Measurements from ENCODE around the gene ACP6.
"Not testable (repeated sequence)": the region's sequence is repeated elsewhere in the genome, so short reads cannot be mapped to it uniquely, and the experiment has no call there.

The ACP6 gene

DNA sequence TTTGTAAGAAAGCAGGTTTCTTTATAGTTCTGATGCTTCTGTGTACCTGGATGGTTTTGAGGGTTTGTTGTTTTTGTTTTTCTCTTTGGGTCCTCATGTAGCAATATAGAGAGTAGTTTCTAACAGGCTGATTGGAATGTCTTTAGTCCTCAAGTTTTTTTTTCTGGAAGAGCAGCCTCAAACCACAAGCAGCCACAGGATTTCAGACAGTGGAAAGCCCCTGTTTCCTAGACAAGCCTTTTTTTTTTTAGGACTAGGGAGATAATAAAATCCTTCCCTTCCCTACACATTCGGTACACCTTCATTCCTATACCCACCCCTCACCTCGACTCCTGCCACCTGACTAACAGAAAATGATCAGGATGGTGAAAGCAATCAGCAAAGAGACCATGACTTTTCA is 47.6 kb downstream of the ACP6 start:
- DNase-seq (ENCODE audit: low read depth in 2 of 2): no peak

DNA sequence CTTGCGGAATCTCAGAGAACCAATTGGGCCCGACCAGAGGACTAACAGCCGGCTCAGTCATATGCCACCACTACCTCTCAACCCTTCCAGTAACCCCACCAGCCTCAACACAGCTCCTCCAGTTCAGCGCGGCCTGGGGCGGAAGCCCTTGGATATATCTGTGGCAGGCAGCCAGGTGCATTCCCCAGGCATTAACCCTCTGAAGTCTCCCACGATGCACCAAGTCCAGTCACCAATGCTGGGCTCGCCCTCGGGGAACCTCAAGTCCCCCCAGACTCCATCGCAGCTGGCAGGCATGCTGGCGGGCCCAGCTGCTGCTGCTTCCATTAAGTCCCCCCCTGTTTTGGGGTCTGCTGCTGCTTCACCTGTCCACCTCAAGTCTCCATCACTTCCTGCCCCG is 49.8 kb downstream of the ACP6 start:
- no peak for DNase-seq (ENCODE audit: low read depth in 2 of 2)

DNA sequence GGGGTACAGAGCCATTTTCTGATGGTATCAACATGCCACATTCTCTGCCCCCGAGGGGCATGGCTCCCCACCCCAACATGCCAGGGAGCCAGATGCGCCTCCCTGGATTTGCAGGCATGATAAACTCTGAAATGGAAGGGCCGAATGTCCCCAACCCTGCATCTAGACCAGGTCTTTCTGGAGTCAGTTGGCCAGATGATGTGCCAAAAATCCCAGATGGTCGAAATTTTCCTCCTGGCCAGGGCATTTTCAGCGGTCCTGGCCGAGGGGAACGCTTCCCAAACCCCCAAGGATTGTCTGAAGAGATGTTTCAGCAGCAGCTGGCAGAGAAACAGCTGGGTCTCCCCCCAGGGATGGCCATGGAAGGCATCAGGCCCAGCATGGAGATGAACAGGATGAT is 50.6 kb downstream of the ACP6 start:
- no peak for DNase-seq (ENCODE audit: low read depth in 2 of 2)

DNA sequence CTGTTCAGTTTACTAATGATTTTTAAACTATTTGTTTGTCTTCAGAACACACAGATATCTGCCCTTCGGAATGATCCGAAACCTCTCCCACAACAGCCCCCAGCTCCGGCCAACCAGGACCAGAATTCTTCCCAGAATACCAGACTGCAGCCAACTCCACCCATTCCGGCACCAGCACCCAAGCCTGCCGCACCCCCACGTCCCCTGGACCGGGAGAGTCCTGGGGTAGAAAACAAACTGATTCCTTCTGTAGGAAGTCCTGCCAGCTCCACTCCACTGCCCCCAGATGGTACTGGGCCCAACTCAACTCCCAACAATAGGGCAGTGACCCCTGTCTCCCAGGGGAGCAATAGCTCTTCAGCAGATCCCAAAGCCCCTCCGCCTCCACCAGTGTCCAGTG is 51.6 kb downstream of the ACP6 start:
- DNase-seq (ENCODE audit: low read depth in 2 of 2): no peak

DNA sequence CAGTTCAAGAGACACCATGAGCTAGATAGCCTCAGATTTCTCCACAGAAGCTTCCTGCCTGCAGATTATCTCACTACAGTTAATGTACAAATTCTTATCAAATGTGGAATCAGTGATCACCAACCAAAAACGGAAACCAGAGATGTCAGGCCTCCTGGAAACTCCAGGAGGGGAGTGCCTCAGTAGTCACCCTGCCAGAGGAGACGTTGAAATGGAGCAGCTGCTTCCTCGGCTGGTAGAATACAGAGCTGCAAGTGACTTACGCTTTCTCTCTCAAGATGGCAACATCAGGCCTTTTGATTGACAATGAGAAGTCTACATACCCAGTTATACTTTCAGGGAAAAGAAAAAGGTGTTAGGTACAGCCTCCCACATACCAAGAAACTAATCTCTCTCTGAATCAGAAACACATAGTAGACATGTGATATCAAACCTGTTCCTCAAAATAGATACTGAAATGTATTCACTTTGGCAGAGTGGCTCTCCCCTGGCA is 52.2 kb downstream of the ACP6 start:
- DNase-seq (ENCODE audit: low read depth in 2 of 2): no peak

DNA sequence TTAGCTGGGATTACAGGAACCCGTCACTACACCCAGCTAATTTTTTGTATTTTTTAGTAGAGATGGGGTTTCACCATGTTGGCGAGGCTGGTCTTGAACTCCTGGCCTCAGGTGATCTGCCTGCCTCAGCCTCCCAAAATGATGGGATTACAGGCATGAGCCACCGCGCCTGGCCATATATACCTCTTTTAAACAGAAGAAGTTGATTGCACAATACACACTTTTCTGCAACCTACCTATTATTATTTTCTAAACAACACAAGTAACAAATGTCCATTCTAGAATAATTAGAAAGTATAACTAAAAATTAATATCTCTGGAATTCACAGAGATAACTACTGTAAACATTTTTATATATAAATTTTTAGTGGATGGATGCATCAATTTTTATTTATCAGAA is 55.4 kb downstream of the ACP6 start:
- DNase-seq (ENCODE audit: low read depth in 2 of 2): not testable (repeated sequence)

DNA sequence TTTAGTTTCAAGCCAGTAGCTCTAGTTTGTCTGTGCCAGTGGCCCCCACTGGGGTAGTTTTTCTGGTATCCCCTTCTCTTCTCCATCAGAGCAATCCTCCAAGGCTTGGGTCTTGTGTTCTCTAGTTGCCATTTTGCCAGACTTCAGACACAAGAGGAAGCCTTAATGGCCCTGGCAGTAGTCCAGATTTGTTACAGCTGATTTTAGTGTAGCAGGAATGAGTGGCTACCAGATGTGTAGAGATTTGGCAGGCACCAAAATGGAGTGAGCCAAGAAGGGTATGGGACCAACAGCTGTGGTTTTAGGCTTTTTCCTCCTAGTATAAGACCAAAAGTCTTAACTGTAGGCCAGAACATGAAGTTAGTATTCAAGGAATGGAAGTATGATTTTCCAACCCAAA is 56.8 kb downstream of the ACP6 start:
- peak in 1 of 2 experiments; percentile 28 for DNase-seq (ENCODE audit: low read depth in 2 of 2)

DNA sequence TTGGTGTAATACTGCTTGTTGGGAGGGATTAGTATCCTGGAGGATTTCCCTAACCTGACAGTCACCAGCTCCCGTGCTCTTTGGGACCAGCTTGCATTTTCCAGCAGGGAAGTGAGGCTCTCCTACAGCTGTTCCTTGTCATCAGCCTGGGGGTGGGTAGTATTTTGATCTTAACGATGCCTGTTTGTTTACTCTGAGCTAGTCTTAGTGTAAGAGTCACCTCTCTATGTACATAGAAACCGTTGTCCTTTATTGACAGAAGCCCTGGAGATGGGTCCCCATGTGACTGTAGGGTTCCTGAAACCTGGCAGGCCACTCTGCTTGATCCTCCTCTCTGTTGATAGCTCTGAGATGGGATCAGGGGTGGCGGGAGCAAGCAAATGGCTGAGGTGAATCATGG is 58.0 kb downstream of the ACP6 start:
- DNase-seq (ENCODE audit: low read depth in 2 of 2): no peak

DNA sequence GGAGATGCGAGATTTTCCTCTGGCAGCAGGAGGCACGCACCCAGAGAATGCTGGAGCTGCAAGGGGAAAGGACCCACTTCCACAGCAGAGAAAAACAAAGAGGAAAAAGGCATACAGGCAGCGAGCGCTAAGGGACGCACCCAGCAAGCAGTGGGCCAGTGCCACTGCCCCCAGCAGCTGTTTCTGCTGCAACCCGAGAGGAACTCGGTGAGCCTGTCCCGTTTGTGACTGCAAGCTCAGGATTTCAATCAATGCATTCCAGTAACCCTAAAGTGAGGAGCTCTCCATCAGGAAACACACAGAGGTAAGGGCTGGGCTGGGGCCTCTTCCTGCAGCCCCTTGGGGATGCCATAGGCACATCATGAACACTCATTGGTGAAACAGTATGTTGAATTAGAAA is 58.7 kb downstream of the ACP6 start:
- DNase-seq (ENCODE audit: low read depth in 2 of 2): no peak

DNA sequence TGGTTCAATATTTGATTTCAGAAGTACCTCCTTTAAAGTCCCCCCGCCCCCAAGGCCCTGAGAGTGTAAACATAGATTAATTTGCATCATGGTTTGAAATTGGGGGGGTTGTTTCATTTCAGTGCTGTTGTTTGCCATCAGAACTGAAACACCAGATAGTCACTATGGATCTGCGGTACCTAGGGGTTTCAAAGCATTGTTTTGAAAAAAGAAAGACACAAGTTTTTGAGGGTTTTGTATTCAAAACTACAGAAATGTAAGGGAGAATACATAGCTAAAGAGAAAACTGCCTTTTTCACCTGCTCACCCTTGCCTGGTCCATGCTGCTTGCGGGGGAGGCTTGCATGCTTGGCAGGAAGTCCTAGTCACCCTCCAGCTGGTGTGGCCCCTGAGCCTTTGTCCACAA is 59.3 kb downstream of the ACP6 start:
- no peak for DNase-seq (ENCODE audit: low read depth in 2 of 2)

DNA sequence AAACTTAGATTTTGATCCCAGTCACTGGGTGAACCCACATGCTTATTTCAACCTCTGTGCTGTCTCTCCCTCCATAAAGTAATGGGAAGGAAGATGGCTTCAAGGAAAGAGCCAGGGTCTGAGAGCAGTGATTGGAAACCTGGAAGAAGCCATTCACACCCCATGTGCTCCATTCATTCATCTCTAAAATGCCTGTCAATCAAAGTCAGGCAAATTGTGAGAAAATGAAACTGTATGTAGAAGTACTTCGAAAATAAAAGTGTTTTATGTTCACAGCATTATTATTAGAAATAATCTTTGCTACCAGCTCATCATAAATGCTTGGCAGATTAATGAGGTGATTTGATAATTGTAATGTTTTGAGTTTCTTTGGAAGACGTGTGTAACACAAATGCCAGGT is 61.0 kb downstream of the ACP6 start:
- no peak for DNase-seq (ENCODE audit: low read depth in 2 of 2)

DNA sequence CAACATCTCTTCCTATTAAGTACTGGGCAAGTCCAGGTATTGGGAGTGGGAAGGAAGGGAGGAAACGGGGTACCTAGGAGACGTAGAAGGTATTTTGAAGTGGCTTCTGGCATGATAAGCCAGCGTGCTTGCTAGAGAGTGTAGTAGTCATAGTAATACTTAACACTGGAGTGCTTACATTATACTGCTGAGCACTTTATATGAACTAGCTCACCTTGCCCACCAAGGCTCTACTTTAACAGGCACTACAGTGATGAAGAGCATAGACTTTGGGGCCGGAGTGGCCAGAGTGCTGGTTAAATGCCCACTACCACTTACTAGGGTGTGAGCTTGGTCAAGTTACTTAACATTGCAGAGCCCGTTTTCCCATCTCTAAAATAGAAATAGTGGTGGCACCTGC is 61.7 kb downstream of the ACP6 start:
- DNase-seq (ENCODE audit: low read depth in 2 of 2): no peak

DNA sequence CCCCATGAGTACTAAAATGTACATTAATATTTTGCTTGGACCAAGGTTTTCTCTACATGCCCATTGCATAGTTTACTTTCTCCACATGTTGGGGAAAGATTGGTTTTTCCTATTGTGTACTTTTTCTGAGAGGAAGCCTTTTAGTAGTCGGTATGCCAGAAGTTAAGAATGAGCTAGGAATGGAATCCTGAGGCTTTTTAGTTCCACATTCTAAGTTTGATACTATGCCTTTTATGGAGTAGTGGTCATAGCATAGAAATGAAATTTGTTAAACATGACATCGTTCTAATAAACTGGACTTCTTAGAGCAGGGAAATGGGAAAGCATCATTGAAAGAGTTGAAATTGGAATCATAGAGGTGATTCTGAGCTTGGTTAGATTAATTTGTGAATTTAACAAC is 64.7 kb downstream of the ACP6 start:
- DNase-seq (ENCODE audit: low read depth in 2 of 2): no peak

DNA sequence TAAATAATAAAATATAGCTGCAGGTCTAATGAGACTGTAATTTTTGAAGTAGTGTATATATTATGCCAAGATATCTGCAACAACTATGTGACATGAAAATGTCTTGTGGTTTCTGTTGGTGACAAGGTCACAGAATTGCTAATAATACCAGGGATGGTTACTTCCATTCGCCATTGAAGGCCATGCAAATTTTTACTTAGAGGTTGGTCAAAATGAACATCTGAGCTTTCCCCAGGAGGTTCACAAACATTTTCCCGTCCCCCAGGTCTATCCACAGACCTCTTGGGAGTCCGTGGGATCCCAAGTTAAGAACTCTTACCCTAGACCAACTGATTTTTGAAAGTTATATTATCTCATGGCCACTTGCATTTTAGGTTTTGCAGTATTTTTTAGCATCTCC is 66.3 kb downstream of the ACP6 start:
- DNase-seq (ENCODE audit: low read depth in 2 of 2): no peak

DNA sequence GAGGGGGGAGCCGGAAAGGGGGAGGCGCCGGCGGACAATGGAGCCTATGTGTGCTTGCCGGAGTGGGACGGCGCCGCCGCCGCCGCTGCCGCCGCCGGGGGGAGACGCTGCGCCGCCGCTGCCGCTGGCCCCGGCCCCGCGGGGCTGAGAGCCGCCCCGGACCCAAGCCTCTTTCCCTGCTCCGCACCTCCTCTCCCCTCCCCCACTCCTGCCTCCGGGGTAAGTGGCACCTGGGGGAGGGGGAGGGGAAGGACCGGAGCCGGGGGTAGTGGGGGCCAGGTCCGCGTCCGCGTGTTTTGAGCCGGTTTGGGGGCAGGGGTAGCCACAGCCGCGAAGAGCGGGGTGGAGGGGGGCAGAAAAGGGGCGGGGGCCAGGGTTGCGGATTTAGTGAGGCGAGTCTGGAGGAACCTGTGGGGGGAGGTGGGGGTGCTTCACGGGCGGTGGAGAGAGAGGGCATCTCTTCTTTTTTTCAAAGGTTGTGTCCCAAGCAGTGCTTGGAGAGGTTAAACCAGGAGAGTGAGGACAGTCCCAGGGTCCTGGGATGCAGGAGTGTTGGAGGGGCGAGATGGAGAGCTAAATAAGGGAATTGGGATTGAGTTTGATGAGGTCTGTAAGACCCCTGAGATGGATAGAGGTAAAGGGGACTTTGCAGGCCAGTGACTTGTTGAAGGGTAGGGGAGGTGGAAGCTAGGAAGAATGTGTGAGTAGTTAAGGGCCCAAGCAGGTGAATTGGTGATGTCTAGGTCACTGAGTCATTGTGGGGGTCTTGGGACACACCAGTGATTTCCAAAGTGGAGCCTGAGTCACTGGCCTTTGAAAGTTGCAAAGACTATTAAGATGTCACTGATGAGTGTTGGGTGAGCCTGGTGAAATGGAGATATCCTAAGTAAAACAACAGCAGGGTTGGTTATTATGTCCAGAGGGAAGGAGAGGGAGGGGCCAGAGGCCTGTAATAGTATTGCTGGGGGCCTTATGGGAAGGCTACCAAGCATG is 69.9 kb downstream of the ACP6 start:
- no peak for DNase-seq (ENCODE audit: low read depth in 2 of 2)

DNA sequence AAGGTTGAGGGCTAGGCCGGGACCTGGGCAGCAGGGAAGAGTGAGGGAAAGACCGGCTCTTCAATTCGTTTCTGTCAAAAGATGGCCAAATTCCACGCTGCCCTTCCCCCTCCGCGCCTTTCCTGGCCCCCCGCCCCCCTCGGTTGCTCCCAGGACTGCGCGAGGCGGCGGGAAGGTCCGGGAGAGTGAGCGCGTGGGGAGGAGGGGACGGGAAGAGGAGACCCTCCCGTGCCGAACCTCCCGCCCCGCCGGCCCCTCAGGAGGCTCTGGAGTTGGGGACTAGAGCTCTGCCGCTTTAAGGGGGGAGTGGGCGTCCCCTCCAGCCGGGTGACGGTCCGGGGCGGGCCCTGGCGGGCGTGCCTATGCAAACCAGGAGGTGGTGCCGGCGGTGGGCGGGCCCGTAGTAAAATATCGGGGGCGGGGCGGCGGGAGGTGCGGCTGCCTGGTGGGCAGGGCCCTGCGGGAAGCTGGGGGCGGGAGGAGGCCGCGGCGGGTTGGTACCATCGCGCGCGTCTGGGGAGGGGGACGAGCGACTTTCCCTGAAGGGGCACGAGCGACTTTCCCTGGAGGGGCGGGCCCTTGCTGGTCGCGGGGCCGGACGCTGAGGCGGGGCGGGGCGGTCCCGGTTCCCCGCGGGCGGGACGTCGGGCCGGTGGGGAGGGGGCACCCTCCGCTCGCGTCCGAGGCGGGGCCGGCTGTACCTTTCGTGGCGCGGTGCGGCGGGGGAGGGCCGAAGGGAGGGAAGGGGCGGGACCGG is 70.8 kb downstream of the ACP6 start:
- DNase-seq (ENCODE audit: low read depth in 2 of 2): peak; percentile 94 to 95

DNA sequence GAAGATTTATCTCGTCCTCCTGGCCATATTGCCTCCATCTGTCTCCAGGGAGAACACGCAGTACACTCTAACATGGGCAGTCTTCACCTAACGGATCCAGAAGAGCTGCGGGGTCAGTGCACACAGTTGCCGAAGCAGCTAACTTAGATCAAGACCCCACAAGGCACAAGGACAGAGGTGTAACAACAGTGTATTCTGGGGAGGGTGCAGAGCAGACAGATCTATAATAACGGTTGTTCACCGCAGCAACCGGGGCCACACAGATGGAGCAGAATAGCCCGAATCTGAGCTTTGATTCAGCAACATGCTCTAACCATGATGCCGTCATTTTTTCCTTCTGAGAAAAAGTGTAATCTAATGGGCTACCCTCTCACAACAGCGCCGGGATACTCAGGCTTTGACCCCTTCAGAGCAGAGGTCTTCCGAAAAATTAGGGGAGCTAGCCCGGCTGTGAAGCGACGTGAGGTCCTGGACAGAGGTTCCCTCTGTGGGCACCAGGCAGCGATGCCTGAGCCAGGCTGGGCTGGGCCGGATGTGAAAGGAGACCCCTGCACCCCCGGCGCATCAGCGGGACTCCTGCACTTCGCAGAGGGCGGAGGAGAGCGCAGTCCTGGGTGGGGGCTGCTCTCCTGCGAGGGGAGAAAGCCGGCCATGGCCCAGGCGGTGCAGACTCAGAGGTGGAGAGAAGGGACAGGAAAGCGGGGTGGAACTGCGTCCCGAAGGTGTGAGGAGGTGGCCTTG is 71.5 kb downstream of the ACP6 start:
- DNase-seq (ENCODE audit: low read depth in 2 of 2): no peak

DNA sequence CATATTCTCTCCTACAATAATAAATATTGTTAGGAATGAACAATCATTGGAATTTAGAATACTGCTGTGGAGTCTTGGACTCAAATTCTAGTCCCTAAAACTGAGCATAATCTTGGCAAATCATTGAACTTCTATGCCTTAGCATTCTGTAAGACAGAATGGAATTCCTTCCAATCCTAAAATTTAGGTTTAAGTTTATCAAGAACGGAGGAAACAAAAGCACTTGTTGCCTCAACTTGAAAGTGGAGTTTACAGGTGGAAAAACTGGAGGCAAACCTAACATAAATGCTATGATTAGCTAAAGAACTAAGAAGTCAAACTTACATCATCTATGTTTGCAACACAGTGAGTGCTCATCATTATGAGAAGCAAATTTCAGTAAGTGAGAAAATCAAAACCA is 73.3 kb downstream of the ACP6 start:
- DNase-seq (ENCODE audit: low read depth in 2 of 2): no peak

All from fibroblast of skin of left quadriceps (primary cell).